Measurements from ENCODE around the gene MBOAT1.

GRCh38 chr6:20261685-20262084, 49.4 kb upstream of the MBOAT1 start:
- TF ChIP-seq CTCF (IDR thresholded peaks at IDR 0.05 in 8 of 11, conservative IDR thresholded peaks at IDR 0.05 in 3 of 11) (no peak), POLR2A (IDR thresholded peaks at IDR 0.05) (no peak), POLR2AphosphoS5 (IDR thresholded peaks at IDR 0.05) (no peak)
